ENCODE measurements around the gene CTSF.

CTSF gene

GRCh38 chr11:66579017-66579606 is 10.7 kb upstream of the CTSF start:
- H3K36me3 Mint-ChIP-seq, result peaks cover 1% of the 10 kb centered on the region
- peaks cover 6% of the 10 kb centered on the region for H3K9me3 Mint-ChIP-seq
- no peak overlapping the region for H3K4me3 Mint-ChIP-seq
- ATAC-seq (ENCODE audit: low read depth), result peak; percentile 89
- H3K27ac Mint-ChIP-seq, result no peak overlapping the region
- H3K27me3 Mint-ChIP-seq, result peaks cover 10% of the 10 kb centered on the region
- peaks cover 8% of the 10 kb centered on the region for H3K4me1 Mint-ChIP-seq
- DNase-seq (ENCODE audit: low spot score in 2 of 2), result peak; percentile 72 to 86

GRCh38 chr11:66570850-66571180 is 2.4 kb upstream of the CTSF start:
- Mint-ChIP-seq H3K4me3 (no peak overlapping the region), H3K27me3 (peaks cover 15% of the 10 kb centered on the region), H3K9me3 (no peaks in the 10 kb centered on the region), H3K4me1 (peaks cover 3% of the 10 kb centered on the region), H3K36me3 (peaks cover 4% of the 10 kb centered on the region), H3K27ac (no peak overlapping the region)
- ATAC-seq (ENCODE audit: low read depth) (no peak), DNase-seq (ENCODE audit: low spot score in 2 of 2) (no peak)

- Mint-ChIP-seq H3K4me3 (no peak overlapping the region), H3K9me3 (no peaks in the 10 kb centered on the region), H3K27me3 (peaks cover 13% of the 10 kb centered on the region), H3K27ac (no peak overlapping the region), H3K4me1 (peaks cover 3% of the 10 kb centered on the region), H3K36me3 (peaks cover 4% of the 10 kb centered on the region)
- ATAC-seq (ENCODE audit: low read depth) (no peak), DNase-seq (ENCODE audit: low spot score in 2 of 2) (no peak)
These were observed 1.9 kb upstream of the CTSF start for GRCh38 chr11:66570079-66570849.

- no peak overlapping the region for H3K4me3 Mint-ChIP-seq
- H3K4me1 Mint-ChIP-seq, result peaks cover 3% of the 10 kb centered on the region
- peaks cover 4% of the 10 kb centered on the region for H3K36me3 Mint-ChIP-seq
These were observed 670 bp upstream of the CTSF start for GRCh38 chr11:66569076-66569475.

GRCh38 chr11:66567787-66568123 is 651 bp downstream of the CTSF start:
- Mint-ChIP-seq H3K27ac (no peak overlapping the region), H3K4me3 (peak overlapping the region; percentile 80), H3K4me1 (peaks cover 3% of the 10 kb centered on the region), H3K27me3 (peaks cover 6% of the 10 kb centered on the region), H3K36me3 (peaks cover 4% of the 10 kb centered on the region), H3K9me3 (no peaks in the 10 kb centered on the region)
- DNase-seq (ENCODE audit: low spot score in 2 of 2) (no peak), ATAC-seq (ENCODE audit: low read depth) (no peak)

More at GRCh38 chr11:66569076-66569475, 670 bp upstream of the CTSF start:
- H3K27ac Mint-ChIP-seq, result no peak overlapping the region
- DNase-seq (ENCODE audit: low spot score in 2 of 2) (no peak), ATAC-seq (ENCODE audit: low read depth) (no peak)
- no peaks in the 10 kb centered on the region for H3K9me3 Mint-ChIP-seq
- peaks cover 9% of the 10 kb centered on the region for H3K27me3 Mint-ChIP-seq

- no peak for ATAC-seq (ENCODE audit: low read depth)
- Mint-ChIP-seq H3K36me3 (peaks cover 4% of the 10 kb centered on the region), H3K4me1 (peaks cover 3% of the 10 kb centered on the region), H3K27me3 (peaks cover 6% of the 10 kb centered on the region), H3K4me3 (no peak overlapping the region), H3K9me3 (no peaks in the 10 kb centered on the region), H3K27ac (no peak overlapping the region)
- DNase-seq (ENCODE audit: low spot score in 2 of 2), result no peak
These were observed 2.2 kb downstream of the CTSF start for GRCh38 chr11:66566221-66566620.

GRCh38 chr11:66564984-66565383 is 3.4 kb downstream of the CTSF start:
- no peak for ATAC-seq (ENCODE audit: low read depth)
- H3K27me3 Mint-ChIP-seq, result peaks cover 3% of the 10 kb centered on the region

GRCh38 chr11:66564538-66564937 is 3.9 kb downstream of the CTSF start:
- DNase-seq (ENCODE audit: low spot score in 2 of 2) (no peak), ATAC-seq (ENCODE audit: low read depth) (no peak)
- H3K27ac Mint-ChIP-seq, result no peak overlapping the region
- H3K27me3 Mint-ChIP-seq, result peaks cover 3% of the 10 kb centered on the region
- H3K4me1 Mint-ChIP-seq, result peaks cover 3% of the 10 kb centered on the region
- peaks cover 4% of the 10 kb centered on the region for H3K36me3 Mint-ChIP-seq
- no peak overlapping the region for H3K4me3 Mint-ChIP-seq
- H3K9me3 Mint-ChIP-seq, result no peaks in the 10 kb centered on the region

More at GRCh38 chr11:66564984-66565383, 3.4 kb downstream of the CTSF start:
- no peak overlapping the region for H3K4me3 Mint-ChIP-seq
- DNase-seq (ENCODE audit: low spot score in 2 of 2), result no peak
- peaks cover 3% of the 10 kb centered on the region for H3K4me1 Mint-ChIP-seq
- no peaks in the 10 kb centered on the region for H3K9me3 Mint-ChIP-seq
- peaks cover 4% of the 10 kb centered on the region for H3K36me3 Mint-ChIP-seq
- H3K27ac Mint-ChIP-seq, result no peak overlapping the region

GRCh38 chr11:66563832-66564231 is 4.6 kb downstream of the CTSF start:
- Mint-ChIP-seq H3K9me3 (no peaks in the 10 kb centered on the region), H3K4me1 (peaks cover 3% of the 10 kb centered on the region), H3K27ac (no peak overlapping the region), H3K4me3 (no peak overlapping the region), H3K27me3 (peaks cover 4% of the 10 kb centered on the region), H3K36me3 (peaks cover 4% of the 10 kb centered on the region)
- no peak for ATAC-seq (ENCODE audit: low read depth)
- DNase-seq (ENCODE audit: low spot score in 2 of 2), result no peak

GRCh38 chr11:66562907-66563583 is 5.4 kb downstream of the CTSF start:
- Mint-ChIP-seq H3K27me3 (peaks cover 5% of the 10 kb centered on the region), H3K9me3 (no peaks in the 10 kb centered on the region)
- no peak for ATAC-seq (ENCODE audit: low read depth)

GRCh38 chr11:66562275-66562674 is 6.1 kb downstream of the CTSF start:
- Mint-ChIP-seq H3K4me1 (no peaks in the 10 kb centered on the region), H3K9me3 (no peaks in the 10 kb centered on the region), H3K4me3 (no peak overlapping the region), H3K27me3 (peaks cover 9% of the 10 kb centered on the region), H3K36me3 (peaks cover 4% of the 10 kb centered on the region), H3K27ac (no peak overlapping the region)
- DNase-seq (ENCODE audit: low spot score in 2 of 2), result no peak
- no peak for ATAC-seq (ENCODE audit: low read depth)

More at GRCh38 chr11:66562907-66563583, 5.4 kb downstream of the CTSF start:
- H3K27ac Mint-ChIP-seq, result no peak overlapping the region
- no peak overlapping the region for H3K4me3 Mint-ChIP-seq
- peaks cover 4% of the 10 kb centered on the region for H3K36me3 Mint-ChIP-seq
- no peak for DNase-seq (ENCODE audit: low spot score in 2 of 2)
- H3K4me1 Mint-ChIP-seq, result peaks cover 3% of the 10 kb centered on the region

GRCh38 chr11:66561975-66562248 is 6.5 kb downstream of the CTSF start:
- Mint-ChIP-seq H3K27ac (no peak overlapping the region), H3K4me3 (no peak overlapping the region), H3K36me3 (peaks cover 4% of the 10 kb centered on the region), H3K4me1 (no peaks in the 10 kb centered on the region), H3K27me3 (peaks cover 11% of the 10 kb centered on the region), H3K9me3 (no peaks in the 10 kb centered on the region)
- DNase-seq (ENCODE audit: low spot score in 2 of 2) (no peak), ATAC-seq (ENCODE audit: low read depth) (no peak)

GRCh38 chr11:66561178-66561974 is 7.0 kb downstream of the CTSF start:
- Mint-ChIP-seq H3K27ac (no peak overlapping the region), H3K36me3 (peaks cover 4% of the 10 kb centered on the region), H3K9me3 (no peaks in the 10 kb centered on the region), H3K4me3 (no peak overlapping the region), H3K27me3 (peaks cover 11% of the 10 kb centered on the region), H3K4me1 (no peaks in the 10 kb centered on the region)
- ATAC-seq (ENCODE audit: low read depth), result no peak
- DNase-seq (ENCODE audit: low spot score in 2 of 2), result no peak

Data from memory B cell (primary cell).